NCI-H2196 (cell line): ENCODE data around the gene PLCXD1.
"Not testable (repeated sequence)": the region's sequence is repeated elsewhere in the genome, so short reads cannot be mapped to it uniquely, and the experiment has no call there.

Source experiments
- DNase-seq: peaks from one replicate; lab custom pipeline; 2025; ENCODE audit not compliant: unreplicated experiment; lab: John Stamatoyannopoulos, UW

The PLCXD1 gene

DNA sequence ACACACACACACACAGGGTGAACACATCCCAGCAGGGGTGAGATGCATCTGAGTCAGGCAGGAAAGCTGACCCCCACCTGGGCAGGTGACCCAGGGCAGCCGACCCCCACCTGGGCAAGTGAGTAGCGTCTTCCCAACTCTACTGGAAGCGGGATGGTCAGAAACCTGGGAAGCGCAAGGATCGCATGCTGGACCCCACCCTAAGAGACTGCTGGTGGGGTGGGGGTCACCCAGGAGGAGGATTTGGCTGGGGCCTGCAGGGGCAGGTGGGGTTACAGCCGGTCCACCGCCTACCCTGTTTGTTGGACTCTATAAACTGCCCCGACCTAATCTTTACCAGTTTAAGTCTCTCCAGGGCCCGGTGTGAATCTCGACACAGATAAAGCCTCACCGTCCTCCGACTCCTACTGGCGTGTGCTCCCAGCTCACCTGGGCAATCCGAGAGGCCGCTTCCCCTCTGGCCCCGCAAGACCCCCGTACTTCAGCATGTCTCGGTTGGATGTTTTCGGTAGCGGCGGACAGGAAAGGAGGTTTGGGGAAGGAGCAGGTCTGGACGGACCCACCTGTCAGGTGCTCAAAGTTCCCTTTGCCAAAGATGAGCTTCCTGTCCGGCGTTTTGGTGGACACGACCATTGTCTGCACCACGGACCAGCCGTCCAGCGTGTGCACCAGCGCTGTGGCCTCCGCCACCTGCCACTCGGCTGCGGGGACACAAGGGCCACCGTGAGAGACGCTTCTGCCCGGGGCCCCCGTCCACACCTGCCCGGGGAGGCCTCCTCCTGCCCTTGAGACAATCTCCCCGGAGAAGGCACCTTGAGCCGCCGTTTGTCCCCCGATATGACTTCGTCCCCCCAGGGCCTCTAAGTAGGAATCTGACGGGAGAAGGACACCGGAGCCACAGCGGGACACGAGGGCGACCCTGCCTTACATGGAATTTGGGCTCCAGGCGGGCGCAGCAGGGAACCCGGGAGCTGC lies 35.5 kb downstream of the PLCXD1 start:
- no peak for DNase-seq

GRCh38 chrX:317424-318067 lies 36.4 kb downstream of the PLCXD1 start:
- DNase-seq = no peak

- DNase-seq = no peak
These were observed 37.0 kb downstream of the PLCXD1 start for GRCh38 chrX:318068-318738.

DNA sequence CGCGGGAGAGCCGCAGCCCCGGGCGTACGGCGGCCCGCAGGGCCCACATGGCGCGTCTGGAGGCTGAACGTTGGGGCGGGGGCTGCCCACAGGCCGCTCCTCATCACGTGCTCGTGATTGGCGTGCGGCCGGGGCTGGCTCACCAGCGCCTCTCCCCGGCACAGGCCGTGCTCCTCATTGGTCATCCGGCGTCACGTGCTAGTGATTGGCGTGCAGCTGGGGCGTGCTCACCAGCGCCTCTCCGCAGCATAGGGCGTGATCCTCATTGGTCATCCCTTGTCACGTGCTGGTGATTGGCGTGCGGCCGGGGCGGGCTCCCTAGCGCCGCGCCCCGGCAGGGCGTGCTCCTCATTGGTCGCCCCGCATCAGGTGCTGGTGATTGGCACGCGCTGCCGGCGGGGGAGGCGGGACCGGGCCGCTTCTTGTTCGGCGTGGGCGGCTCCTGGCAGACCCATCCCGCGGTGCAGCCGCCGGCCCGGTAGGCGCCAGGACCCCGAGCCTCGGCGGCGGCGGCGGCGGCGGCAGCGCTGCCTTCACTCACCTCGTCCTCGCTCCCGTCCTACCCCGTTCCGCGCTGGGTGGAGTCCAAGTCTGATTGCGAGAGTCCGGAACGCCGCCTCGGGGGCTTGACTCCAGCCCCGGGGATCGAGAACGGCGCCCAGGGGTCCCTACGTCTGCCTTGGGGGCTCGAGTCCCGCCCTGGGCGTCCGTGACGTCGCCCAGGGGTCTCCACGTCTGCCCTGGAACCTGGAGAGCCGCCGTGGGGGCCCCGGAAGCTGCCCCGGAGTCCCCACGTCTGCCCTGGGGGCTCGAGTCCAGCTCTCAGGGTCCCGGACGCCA lies 37.8 kb downstream of the PLCXD1 start, which contains the start of gene GTPBP6:
Gene GTPBP6, minus strand, starts transcription at position 58 of the 840 bp plus-strand sequence. Its CDS starts 9 bp downstream, at position 49.
- DNase-seq = no peak

- no peak for DNase-seq
These were observed 38.5 kb downstream of the PLCXD1 start for GRCh38 chrX:319579-320125.

- no peak for DNase-seq
These were observed 39.1 kb downstream of the PLCXD1 start for GRCh38 chrX:320126-320783.

DNA sequence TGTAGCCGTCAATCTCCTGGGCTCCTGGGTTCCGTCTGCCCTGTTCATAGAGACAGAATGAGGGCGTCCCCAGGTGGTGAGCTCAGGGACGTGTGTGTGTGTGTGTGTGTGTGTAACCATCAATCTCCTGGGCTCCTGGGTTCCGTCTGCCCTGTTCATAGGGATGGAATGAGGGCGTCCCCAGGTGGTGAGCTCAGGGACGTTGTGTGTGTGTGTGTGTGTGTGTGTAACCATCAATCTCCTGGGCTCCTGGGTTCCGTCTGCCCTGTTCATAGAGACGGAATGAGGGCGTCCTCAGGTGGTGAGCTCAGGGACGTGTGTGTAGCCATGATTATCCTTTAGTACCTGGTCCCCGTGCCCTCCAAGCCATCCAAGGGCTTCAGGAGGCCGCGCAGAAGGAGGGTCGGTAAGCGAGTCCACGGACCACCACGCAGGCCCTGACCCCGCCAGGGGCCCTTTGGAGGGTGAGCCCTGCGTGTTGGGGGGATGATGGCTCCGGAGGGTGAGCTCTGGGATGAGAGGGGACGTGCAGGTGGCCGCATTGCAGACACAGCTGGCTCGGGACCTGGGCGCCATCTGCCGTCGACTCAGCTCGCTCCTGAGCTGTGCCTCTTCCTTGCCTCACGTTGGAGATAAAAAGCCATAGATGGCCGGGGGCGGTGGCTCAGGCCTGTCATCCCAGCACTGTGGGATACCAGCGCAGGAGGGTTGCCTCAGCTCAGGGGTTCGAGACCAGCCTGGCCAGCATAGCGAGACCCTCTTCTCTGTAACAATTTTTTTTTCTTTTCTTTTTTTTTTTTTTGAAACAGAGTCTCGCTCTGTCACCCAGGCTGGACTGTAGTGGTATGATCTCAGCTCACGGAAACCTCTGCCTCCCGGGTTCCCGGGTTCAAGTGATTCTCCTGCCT lies 42.8 kb downstream of the PLCXD1 start:
- DNase-seq = no peak

DNA sequence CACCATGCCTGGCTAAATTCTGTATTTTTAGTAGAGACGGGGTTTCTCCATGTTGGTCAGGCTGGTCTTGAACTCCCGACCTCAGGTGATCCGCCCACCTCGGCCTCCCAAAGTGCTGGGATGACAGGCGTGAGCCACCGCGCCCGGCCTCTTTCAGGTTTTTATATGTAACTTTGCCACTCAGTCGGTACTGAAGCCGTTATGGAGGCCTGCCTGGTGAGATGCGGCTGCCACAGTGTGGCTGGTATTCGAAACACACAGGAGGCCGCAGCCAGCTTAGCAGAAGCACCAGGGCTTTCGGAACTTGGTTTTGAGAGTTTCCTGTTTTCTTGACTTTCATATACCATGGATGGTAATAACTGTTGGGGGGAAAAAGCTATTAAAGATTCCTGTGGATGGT lies 43.5 kb downstream of the PLCXD1 start:
- DNase-seq = not testable (repeated sequence)

DNA sequence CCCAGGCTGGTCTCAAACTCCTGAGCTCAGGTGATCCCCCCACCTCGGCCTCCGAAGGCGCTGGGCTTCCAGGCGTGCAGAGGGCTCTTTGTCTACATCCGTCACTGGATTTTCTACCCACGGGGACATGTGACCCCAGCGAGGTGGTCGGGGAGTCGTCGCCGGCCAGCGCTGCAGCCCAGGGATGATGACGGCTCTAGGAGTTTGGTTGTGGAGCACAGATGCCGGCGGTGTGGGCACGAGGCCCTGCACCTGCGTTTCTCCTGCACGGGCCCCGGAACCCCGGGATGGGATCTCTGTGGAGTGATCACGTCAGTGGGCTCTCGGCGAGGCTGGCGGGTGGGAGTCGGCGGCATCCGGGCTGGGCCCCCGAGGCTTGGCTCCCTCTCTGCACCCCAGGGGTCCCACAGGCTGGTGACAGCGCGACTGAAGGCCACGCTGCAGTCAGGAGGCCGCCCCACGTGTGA lies 46.5 kb downstream of the PLCXD1 start:
- DNase-seq = no peak

GRCh38 chrX:329291-329910 lies 48.2 kb downstream of the PLCXD1 start:
- no peak for DNase-seq

DNA sequence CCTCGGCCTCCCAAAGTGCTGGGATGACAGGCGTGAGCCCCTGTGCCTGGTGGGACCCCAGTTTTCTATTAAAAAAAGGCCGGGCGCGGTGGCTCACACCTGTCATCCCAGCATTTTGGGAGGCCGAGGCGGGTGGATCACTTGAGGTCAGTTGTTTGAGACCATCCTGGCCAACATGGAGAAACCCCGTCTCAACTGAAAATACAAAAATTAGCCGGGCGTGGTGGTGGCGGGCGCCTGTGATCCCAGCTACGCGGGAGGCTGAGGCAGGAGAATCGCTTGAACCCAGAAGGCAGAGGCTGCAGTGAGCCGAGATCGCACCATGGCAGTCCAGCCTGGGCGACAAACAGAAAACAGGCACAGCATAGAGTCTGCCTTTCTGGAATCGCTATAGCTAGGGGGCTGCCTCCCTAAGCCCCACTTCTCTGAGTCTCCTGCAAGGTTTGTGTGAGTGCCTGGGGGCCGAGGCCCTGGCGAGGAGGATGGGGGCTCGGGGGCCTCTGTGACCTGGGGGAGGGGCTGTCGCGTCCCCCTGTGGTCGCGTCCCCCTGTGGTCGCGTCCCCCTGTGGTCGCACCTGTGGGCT lies 49.1 kb downstream of the PLCXD1 start:
- not testable (repeated sequence) for DNase-seq

DNA sequence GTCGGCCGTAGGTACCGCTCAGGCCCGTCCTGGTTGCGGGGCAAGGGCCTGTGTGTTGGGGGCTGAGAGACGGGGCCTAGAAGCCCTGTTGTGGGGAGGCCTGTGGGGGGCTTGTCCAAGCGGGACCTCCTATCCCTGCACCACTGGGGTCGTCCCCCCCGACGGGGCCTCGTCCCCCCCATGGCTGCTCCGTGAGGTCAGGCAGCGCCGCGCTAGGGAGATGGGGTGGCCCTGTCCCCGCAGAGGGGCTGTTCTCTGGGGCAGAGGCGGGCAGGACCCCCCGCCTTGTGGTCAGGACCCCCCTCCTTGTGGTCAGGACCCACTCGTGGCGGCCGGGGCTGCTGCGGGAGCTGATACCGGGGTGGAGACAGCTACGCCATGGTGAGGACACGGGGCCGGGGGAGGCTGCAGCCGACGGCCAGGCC lies 49.6 kb downstream of the PLCXD1 start:
- no peak for DNase-seq

- no peak for DNase-seq
These were observed 50.1 kb downstream of the PLCXD1 start for GRCh38 chrX:331151-331824.

GRCh38 chrX:331825-332495 lies 50.8 kb downstream of the PLCXD1 start:
- DNase-seq = no peak

GRCh38 chrX:332496-332860 lies 51.3 kb downstream of the PLCXD1 start:
- no peak for DNase-seq

- DNase-seq = no peak
These were observed 51.9 kb downstream of the PLCXD1 start for GRCh38 chrX:332916-333610.
